HL-60/S4 treated with phorbol 12-myristate 13-acetate at 8.2 ng/mL for 4 days and 3 days (cell line): ENCODE data around the gene TJP1.
"Not testable (repeated sequence)": the region's sequence is repeated elsewhere in the genome, so short reads cannot be mapped to it uniquely, and the experiment has no call there.

Source experiments
- in situ Hi-C: fragments of 300-500 bp; cut with MboI; formaldehyde crosslinking; loops from 2 replicates; pipeline ENCODE4 v1.15.0; 2022; ENCODE audit warnings: low sequenced_read_pairs

The TJP1 gene

DNA sequence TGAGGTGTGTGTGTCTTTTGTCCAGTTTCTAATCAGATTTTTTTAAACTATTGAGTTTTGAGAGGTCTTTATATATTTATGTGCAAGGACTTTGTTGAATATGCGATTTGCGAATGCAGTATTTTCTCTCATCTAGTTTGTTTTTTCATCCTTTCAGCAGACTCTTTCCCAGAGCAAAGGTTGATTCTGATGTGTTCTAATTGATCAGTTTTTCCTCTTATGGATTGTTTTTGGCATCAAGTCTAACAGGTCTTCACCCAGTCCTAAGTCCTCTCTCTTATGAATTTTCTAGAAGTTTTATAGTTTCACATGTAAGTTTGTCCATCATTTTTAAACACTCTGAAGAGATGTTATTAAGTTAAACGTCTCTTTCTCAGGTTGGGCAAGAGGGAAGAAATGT lies 17.8 kb upstream of the TJP1 start:
- in situ Hi-C loops: no loop called here

DNA sequence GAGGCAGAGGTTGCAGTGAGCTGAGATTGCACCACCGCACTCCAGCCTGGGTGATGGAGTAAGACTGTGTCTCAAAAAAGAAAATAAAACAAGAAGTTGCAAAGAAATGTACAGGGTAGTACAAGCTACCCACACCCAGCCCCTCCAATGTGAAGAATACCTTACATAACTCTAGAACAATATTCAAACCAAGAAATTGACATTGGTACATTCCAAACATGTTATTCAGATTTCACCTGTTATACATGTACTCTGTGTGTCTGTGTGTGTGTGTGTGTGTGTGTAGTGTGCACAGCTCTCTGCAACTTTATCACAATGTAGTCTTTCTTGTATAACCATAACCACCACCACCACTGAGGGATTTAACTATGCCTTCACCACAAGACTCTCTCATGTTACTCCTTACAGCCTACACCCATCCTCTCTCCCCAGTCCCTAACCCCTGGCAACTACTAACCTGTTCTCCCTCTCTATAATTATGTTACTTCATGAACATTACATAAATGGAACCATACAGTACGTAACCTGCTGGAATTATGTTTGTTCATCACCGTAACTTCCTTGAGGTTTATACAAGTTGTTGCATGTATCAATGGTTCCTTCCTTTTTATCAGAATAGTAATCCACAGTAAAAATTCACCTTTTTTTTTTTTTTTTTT lies 16.2 kb upstream of the TJP1 start:
- in situ Hi-C loops: no loop called here

DNA sequence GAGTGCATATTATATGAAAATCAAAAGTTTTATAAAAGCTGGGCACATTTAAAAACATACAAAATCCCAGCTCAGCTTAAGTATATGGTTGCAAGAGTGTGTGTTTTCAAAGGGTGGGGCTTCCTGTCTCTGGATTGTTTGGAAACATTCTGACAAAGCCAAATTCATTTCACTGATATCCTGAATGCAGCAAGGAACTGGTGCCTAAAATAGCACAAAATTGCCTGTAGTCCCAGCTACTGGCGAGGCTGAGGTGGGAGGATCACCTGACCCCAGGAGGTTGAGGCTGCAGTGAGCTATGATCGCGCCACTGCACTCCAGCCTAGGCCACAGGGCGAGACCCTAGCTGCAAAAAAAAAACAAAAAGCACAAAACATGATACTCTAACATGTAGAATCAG lies 13.0 kb upstream of the TJP1 start:
- in situ Hi-C loops: no loop called here

DNA sequence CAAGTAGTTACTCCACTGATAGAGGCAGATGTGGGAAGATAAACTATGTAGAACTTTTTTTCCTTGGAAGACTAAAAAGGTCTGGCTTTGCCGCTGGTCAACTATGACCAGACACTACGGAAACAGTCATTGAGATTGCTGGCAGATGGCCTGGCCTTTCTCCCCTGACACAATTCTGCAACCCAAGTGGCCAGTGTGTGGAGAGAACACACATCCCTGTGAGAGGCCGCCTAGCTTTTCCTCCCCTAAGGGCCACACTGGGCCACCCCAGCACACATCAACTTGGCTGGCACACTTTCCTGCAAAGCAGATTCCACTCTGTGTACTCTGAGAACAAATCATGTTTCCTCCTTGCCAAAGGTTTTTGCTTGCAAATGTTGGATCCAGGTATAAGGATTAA lies 10.4 kb upstream of the TJP1 start:
- in situ Hi-C loops: no loop called here

DNA sequence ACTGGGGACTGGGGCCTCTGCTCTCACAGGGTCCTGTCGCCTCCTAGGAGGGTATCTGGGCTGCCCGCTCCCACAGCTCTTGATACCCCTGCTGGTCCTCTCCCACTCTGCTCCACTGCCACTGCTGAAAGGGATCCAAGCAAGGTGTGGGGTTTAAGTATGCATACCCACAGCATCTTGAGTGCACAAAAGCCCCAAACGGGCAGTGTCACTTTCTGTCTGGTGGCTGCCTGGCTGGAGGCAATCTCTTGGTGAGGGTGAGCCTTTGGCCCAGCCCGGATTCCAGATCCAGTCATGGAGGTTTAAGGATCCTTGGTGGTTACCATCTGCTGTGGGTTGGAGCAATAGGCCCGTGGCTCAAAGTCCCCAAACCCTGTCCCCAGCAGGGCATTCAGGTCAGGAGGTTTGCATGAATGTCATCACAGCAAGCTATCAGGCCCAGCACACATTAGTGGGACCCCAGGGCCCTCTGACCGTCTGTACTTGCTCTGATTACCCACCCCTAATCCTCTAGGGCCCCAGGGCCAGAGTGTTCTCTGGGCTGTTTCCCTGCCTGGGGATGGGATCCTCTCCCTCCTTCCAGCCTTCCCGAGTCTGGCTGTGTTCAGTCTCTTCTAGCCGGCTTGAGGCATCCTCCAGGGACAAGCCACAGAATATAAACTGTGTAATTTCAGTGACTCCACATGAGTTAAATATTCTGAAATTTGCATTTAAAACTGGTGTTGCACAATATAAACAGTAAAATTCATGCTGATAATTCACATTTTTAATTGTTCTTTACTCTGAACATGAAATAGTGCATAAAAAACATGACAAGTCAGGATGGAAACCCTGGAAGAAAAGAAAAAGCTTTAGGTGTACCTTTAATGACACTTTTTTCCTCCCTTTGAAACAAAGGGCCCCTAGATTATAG lies 4.9 kb upstream of the TJP1 start:
- in situ Hi-C loops: no loop called here

DNA sequence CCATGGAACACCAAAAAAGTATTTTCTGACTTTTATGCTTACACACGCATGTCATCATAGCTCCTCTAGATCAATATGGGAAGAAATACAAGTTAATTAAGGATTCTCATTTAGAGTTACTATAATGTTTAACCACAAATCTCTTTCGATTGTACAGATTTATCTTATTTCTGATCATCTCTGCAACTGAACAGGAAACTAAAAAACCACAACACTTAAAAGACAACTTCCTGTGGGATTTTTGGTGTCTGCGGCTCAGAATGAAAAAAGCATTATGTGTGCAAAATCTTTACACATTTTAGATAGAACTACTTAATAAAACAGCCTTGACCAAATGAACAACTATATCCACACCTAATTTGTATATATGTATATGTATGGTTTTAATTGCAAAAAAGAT lies 3.0 kb upstream of the TJP1 start:
- in situ Hi-C loops: no loop called here

DNA sequence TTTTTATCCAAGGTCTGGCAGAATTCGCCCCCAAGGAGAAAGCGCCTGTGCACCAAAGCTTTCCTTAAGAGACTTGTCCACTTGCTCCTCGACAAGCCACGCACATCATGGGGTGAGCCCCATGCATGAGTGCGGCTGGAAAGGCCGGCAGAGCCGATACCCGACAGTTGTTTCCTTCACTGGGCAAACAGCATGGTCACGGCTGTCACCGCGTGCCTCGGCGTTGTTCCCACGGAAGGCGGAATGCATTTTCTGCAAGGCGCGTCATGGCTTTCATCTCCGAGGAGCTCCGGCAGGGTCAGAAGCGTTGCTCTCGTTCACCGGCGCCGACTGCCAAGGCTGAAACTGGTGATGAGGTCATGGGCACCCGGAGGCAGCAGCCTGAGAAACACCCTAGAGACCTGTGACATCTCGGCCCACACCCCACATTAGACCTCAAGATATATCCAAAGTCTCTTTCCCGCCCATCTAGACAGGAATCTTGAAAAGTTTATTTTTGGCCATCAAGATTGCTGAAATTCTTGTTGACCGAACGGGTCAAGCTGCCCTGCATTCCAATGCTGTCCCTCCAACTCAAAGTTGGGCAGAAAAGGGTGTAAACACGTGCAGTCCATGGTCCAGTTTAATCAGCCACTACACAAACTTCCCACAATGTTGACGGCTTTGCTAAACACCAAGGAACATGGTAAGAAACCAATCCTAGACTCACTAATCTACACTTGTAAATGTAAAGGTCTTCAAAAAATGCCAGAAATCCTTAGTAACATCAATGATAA lies 604 bp upstream of the TJP1 start:
- in situ Hi-C loops: no loop called here

DNA sequence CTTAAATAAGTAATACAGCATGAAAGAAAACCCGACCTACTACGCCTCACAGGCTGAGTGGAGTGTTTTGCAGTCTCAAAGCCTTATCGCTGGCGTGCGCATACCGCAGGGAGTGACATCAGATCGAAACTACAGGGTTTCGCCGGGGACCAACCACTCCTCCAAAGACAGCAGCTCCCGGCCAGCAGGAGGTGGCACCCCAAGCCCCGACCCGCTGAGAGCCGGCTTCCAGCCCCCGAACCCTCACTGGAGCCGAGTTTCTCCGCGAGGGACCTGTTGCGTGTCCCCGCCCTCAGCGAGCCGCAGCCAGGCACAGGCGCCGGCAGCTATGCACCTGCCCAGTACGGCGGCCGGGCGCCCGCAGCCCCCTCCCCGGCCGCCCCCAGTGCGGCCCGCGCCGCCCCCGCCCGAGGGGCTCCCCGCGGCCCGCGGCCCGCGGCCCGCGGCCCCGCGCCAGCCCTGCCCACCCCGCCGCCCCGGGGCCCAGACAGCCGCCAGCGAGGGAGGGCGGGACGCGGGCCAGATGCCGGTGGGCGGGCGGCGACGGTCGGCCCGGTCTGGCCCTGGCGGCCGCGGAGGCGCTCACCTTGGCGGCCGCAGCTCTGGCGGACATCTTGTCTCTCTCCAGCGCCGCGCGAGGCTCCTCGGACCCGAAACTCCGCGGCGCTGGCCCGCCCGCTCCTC lies 710 bp downstream of the TJP1 start:
- in situ Hi-C loops: no loop called here

DNA sequence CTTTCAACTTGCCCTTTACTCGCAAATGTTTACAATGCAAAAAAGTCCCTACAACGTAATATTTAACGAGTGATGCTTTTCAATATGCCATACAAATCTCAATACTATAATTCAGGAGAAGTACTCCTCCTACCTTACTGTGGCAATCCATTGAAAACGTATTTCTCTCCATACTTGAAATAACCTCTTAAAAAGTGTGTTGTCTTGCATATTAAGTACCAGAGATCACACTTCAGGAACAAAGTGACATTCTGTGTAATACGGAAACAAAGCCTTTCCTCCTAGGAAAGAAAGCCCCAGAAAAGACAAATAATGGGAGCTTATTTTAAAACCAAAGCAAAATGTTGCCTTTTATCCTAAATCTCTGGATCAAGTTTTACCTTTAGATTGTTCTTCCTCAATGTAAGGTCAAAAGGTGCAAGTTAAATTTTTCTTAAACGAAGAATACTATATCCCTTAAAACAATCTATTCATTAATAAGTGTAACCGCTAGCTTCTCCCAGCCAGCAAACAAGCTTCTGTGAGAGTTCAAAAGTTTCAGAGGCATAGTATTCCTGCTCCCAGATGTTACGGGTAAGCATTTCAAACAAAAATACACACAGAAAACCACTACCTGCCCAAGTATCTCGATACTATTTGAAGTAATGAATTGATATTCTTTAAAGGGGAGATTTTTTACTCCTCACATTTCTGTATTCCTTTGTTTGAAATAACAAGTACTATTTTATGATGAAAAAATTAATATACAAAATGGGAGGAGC lies 1.7 kb downstream of the TJP1 start:
- in situ Hi-C loops: no loop called here

DNA sequence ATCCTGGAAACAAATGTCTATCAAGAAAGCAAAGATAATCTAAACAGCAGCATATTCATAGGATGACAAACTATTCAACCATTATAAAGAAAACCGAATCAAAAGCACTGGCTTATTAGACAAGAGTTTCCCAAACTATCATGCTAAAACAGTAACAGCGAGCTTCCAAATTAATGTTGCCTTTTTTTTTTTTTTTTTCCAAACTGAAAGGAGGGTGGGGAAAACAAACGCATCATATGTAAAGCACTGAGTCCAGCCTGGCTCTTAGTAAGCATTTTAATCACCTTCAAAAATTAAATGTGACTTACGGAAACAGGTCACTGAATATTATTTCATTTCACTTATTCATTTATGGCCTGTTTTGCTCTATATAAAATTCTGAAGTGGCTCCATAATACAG lies 2.3 kb downstream of the TJP1 start:
- in situ Hi-C loops: no loop called here

DNA sequence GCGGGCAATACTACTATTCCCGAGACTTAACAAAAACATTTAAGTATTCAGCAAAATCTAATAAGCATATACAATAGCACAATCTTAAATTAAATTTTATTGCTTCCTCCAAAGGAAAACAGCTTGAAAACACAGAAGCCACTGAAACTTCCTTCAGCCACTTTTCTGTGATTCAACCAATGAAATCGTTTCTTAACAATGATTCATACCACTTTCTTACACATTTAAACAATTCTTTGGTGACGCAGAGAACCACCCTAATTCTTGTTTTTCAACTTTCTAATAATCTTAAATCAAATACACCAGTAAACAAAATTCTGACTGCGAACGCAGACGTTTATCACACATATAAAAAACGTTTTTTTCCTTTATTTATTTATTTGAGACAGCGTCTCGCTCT lies 4.1 kb downstream of the TJP1 start:
- in situ Hi-C loops: no loop called here

DNA sequence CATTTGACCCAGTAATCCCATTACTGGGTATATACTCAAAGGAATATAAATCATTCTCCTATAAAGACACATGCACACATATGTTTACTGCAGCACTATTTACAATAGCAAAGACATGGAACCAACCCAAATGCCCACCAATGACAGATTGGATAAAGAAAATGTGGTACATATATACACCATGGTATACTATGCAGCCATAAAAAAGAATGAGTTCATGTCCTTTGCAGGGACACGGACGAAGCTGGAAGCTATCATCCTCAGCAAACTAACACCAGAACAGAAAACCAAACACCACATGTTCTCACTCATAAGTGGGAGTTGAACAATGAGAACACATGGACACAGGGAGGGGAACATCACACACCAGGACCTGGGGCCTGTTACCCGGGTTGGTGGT lies 4.8 kb downstream of the TJP1 start:
- in situ Hi-C loops: not testable (repeated sequence)

DNA sequence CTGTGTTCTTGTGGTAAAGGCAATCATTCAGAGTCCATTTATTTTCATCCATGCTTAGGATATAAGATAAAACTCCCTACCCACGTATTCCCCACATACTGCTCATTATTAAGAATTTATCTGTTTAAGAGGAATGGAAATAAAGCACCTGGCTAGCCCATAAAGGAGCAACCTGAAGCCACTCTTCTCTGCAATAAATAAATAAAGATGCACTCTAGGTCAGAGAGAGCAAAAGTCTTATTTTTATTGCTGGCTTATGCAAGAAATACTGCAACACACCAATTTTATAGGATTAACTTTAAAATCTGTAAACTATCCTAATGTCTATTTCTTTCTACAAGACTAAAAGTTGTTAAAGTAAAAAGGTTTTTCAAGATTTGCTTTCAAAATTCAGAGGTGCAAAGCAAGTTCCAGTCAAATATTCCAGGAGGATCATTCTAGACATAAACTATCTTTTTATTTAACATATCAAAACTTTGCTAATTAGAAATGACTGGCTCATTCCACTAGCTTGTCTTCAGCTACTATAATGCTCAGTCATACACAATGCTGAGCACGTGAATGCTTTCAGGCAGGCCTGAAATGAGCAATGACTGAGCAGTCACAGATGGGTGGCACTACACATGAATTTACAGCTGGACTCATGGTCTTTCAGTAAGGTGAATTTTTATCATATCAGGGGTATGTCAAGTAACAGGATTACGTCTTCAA lies 7.1 kb downstream of the TJP1 start:
- in situ Hi-C loops: no loop called here

DNA sequence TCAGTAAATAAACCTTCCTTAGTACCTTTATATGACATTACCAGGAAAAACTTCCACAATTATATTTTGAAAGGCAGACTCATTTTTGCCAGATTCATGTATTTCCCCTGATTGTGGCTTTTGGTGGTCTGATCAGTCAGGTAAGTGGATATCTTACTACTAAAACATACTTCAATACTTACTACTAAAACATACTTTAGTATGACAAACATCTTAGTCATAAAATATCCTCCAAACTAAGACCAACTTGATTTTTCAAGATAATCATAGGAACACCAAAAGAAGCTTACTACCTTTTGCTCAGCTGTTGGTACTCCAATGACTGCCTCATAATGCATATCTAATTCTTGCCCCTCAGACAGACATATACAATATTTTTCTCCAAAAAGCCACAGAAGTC lies 9.3 kb downstream of the TJP1 start:
- in situ Hi-C loops: no loop called here

DNA sequence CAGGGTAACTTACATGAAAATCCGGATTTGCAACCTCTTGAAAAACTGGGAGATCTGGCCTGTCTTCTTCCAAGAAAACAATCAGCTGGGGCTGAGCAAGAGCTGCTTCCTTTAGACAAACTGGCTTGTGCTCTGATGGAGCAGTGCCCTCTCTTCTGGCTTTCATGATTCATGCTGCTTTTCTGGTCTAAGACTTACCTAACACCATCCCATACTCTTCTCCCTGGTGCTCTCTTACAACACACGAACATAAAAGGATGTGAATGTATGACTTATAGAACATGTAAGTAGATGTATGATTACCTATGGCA lies 9.9 kb downstream of the TJP1 start:
- in situ Hi-C loops: no loop called here

DNA sequence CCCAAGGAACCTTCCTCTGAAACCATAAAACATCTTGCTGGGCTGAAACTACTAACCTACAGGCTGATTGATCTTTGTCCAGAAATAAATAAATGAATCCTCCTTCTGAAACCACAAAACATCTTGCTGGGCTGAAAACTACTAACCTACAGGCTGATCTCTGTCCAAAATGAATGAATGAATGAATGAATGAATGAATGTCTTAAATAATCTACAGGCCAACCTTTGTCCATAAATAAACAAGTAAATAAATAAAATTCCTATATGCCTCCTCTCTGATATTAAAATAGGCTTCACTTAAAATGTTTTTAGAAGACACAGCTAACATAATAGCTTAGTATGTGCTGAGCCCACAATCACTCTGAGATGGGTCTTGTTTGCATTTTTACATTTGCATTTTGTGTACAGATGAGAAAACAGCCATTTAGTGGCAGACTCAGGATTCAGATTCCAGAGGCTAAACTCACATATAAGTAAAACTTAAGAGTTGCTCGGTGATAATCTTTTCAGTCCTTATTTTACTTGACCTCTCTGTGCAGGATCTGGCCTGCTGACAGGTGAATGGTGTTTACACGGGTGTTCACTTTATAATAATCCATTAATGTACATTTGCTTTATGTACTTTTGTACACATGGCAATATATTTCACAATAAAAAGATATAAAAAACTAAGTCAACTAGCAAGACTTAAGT lies 10.4 kb downstream of the TJP1 start:
- in situ Hi-C loops: no loop called here

DNA sequence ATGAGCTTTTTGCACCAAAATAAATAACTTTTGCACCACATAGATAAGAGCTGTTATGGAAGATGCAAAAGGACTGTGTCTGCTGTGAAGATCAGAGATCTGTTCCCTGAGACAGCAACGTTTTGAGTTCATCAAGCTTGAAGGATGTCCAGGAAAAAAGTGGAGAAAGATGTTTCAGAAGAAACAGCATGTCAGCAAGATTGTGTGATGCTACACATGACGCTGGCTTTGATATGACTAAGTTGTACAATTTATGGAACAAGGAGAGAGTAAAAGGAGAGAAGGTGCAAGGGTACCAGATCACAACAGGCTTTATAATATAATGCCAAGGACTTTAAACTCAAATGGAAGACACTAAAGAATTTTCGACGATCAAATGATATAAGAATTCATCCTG lies 16.6 kb downstream of the TJP1 start:
- in situ Hi-C loops: no loop called here

DNA sequence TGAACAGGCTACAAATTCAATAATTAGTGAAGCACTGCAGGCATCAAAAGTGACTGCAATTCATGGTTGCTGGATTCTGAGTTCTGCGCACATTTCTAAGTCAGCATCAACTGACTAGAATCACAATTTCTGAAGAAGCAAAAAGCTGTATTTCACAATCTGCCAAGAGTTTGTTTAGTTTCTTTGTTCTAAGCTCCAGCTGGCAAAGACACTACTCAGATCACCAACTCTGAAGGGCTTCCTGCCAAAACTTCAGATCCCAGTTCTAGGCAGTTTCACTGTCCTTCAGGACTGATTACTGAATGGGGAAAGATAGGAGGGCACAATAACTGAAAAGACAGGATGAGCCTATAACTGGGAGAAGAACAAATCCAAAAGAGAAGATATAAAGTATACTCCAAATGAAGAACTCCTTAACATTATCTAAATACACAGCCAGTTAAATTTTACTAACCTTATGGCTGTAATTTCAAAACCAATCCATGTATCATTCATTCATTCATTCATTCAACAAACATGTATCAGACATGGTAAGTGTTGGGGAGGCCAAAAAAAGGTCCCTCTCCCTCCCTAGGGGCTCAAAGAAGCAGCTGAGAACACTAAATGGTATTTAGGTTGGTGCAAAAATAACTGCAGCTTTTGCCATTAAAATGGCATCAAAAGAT lies 17.1 kb downstream of the TJP1 start:
- in situ Hi-C loops: no loop called here

DNA sequence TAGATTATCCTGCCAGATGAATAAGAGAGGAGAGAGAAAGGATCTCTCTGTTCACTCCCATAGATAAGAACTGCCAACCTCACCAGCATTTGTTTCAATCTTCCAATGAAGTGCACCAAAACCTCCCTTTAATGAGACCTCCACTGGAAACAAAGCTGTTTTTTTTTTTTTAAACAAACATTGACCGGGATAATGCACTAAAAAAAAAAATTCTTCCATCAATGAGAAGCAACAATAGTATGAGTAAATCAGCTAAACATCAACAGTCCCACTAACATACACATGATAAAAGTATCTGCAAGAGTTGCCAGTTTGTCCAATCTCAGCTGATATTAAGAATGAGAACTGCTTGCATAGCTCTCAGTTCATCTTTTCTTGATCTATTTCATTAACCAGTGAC lies 19.9 kb downstream of the TJP1 start:
- in situ Hi-C loops: no loop called here
